HG03354 (cell line): ENCODE measurements around the gene PON3.
A peak's percentile ranks its signal among the peaks of the same experiment; 100 is the strongest.

ENCODE experiments used
- ATAC-seq: cut with Tn5 transposase; IDR thresholded peaks from one replicate; pipeline ENCODE4 v1.9.1; 2021; ENCODE audit warnings: mild to moderate bottlenecking; ENCODE audit not compliant: unreplicated experiment, poor library complexity, severe bottlenecking

The PON3 gene

GRCh38 chr7:95396136-95397032 lies at the start of gene PON3:
PON3 (minus strand) TSS chr7:95396375; CDS start chr7:95396350, 25 bp downstream.
- peak; percentile 78 for ATAC-seq

- ATAC-seq = no peak
These were observed 48.6 kb upstream of the PON3 start for GRCh38 chr7:95444796-95445195.

GRCh38 chr7:95441042-95441823 lies 45.1 kb upstream of the PON3 start:
- peak; percentile 54 for ATAC-seq

- no peak for ATAC-seq
These were observed 44.3 kb upstream of the PON3 start for GRCh38 chr7:95440394-95441038.

- no peak for ATAC-seq
These were observed 40.2 kb upstream of the PON3 start for GRCh38 chr7:95436407-95436806.

DNA sequence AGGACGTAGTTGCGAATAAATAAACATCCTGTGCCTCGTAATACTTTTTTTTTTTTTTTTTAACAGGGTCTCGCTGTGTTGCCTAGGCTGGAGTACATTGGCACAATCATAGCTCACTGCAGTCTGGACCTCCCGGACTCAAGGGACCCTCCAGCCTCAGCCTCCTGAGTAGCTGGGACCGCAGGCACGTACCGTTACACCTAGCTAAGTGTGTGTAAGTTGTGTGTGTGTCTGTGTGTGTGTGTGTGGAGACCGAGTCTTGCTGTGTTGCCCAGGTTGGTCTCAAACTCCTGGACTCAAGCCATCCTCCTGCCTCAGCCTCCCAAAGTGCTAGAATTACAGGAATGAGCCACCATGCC lies 39.2 kb upstream of the PON3 start:
- ATAC-seq = no peak

- ATAC-seq = peak; percentile 95
These were observed 38.6 kb upstream of the PON3 start, which contains the start of gene PON2 for GRCh38 chr7:95434557-95435421. PON2 (minus strand) TSS chr7:95435028; CDS start chr7:95434951, 77 bp downstream.

- ATAC-seq = no peak
These were observed 37.9 kb upstream of the PON3 start for GRCh38 chr7:95433952-95434556.

GRCh38 chr7:95433129-95433528 lies 37.0 kb upstream of the PON3 start:
- ATAC-seq = no peak

DNA sequence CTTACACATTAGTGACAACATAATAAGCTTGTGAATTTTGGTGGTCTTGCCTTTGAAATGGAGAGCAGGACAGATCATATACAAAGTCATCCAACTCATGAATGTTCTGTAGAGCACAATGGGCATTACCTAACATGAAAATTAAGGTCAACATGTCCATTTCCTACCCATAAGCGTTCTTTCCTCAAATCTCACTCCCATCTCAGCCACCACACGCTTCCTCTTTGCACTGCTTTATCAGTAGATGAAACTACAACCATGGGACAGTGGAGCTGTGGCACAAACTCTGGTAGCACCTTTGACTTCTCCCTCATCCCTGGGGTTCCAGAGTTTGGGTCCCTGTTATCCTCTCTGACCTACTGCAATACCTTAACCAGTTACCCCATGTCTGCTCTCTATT lies 36.4 kb upstream of the PON3 start:
- ATAC-seq = no peak

DNA sequence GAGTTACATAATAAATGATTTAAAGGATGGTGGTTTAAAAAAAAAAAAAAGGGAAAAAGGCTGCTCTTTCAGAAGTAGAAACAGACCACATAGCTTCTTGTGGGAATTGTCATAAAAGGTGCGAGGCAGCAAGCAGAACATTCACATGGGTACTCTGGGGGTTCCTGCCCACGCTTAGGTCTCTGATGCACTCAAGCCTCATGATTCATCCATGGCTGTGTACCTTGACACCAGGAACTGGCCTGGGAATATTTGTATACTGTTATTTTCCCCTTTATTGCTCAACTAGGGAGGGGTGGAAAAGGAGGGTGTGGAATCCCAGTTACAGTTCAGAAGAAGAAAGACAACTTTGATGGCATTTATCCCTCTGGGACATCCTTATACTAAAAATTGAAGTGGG lies 34.7 kb upstream of the PON3 start:
- ATAC-seq = no peak

DNA sequence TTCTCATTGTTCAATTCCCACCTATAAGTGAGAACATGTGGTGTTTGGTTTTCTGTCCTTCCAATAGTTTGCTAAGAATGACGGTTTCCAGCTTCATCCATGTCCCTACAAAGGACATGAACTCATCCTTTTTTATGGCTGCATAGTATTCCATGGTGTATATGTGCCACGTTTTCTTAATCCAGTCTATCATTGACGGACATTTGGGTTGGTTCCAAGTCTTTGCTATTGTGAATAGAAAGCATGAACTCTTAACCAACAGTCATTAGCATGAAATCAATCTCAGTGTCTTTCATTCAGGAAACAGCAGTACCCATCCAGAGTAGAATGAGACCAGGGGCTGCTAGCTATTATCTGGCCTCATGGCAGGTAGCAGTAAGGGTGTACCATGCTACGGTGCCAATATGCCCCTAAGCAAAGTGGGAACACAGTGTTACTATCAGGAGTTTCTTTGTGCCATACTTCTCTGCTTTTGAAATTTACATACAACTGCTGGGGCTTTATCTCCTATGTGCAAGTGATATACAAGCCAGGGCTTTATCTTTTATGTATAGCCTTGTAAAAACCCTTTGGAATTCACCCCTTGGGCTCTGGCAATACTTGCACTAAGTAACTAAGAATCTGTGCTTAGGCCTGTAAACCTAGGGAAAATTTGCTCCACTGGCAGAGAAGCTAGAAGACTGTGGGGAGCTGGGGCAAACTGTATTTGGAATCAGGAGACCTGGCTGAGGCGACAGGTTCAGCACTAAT lies 33.2 kb upstream of the PON3 start:
- no peak for ATAC-seq

- ATAC-seq = no peak
These were observed 31.8 kb upstream of the PON3 start for GRCh38 chr7:95427914-95428516.

- ATAC-seq = no peak
These were observed 31.0 kb upstream of the PON3 start for GRCh38 chr7:95427166-95427565.

DNA sequence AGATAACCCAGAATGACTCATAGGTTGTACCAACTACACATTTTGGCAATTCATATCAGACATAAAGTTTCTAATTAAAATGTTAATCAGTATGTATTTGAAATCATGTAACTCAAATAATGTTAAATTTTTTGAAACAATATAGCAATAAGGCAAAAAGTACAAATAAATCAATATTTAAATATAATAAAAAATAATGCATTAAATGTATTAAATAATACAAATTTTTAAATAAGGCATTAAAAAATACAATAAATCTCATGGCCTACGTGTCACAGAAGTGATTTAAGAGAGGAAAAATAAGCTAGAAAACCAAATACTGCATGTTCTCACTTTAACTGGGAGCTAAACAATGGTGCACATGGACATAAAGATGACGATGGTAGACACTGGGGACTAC lies 29.5 kb upstream of the PON3 start:
- ATAC-seq = no peak

DNA sequence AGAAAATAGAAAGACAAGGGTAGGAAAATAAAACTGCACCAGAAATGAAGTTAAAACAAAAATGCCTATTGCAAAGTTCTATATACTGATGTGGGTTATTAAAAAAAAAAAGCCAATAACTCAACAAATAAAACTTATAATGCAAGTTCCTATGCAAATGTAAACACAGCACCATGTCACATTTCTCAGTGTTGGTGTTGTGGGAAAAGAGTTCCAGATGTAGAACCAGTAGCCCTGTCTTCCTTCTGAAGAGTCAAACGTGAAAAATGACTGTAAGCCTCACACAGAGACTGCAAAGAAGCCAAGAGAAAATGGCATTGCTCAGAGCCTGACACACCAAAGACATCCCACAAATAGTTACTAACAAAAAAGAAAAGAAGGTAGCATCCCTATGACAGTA lies 28.5 kb upstream of the PON3 start:
- ATAC-seq = no peak

DNA sequence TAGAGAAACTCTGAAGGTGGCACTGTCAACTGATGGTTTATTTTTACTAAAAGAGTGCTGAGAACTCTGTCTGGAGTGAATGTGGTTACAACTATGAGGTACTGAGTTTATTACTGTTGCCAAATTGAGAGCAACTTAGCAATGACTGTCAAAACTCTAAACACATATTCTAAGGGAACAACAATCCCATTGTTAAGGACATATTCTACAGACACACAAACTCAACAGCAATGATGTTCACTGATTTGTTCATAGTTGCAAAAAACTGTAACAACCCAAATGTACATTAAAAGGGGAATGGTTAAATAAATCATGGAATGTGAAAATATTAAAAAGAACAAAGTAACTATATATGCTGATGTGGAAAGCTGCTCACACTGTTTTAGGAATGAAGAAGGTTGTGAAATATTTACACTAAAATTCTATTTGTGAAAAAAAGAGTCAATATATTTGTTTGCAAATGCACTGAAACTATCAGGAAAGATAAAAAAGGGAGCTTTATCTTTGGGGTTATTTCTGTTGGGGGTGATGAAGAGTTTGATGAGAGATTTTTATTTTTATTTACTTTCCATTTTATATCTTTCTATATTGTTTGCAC lies 25.8 kb upstream of the PON3 start:
- ATAC-seq = no peak
